NCI-H2196 treated with DMSO at 0.1 percent for 48 hours (cell line): ENCODE measurements around the gene CTIF.

ENCODE experiments used
- DNase-seq: peaks from one replicate; lab custom pipeline; 2025; ENCODE audit not compliant: unreplicated experiment; lab: John Stamatoyannopoulos, UW

The CTIF gene

DNA sequence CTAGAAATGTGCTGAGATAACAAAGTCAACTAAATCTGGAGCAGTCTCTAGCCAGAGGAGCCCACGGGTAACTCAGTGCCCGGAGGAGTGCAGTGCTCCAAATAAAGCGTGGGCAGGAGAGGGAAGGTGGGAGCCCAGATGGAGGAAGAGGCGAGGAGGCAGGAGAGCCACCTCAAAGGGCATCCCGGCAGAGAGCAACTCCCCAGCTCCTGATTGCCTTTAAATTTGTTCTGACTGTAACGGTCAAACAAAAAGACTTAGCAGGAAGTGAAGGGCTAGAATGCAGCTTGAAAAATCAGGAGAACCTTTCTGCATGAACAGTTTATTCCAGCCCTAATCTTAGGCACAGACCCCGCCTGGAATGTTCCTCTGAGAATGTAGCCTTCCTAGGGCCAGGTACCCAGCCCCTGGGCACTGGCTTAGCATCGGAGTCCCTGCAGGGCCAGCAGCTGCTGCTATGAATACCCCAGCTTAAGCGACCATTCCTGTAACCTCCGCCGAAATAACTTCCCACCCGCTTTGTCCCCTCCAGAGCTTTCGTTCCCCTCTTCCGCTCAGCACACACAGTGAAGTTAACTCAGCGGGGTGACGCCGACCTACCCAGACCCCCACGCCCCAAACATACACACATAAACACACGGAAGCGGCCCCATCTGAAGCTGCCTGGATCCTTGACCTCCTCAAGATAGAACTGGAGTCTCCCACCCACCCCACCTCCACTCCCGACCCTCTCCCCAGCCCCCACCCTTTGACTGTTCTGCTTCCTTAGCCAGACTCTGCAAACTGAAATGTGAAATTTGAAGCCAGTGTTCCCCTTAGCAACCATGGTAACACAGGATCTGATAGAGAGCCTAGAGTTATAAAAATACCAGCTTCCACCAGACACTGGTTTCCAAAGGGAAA is 288.7 kb downstream of the CTIF start:
- DNase-seq = peak; percentile 40

DNA sequence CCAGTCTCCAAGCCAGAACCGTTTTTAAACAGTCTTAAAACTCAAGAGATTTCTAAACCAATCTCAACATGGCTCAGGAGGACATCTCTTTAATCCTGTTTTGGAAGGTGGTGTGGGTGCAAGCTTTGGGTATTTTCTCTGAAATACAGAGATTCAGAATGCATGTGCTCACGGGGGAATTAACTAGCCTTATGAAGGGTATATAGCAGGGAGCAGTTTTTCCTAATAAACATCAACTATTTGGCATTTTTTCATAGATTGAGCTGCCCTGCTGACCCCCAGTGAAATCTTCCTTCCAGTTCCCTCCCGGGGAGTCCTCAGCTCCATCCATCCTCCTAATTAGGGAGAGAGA is 289.3 kb downstream of the CTIF start:
- DNase-seq = no peak

DNA sequence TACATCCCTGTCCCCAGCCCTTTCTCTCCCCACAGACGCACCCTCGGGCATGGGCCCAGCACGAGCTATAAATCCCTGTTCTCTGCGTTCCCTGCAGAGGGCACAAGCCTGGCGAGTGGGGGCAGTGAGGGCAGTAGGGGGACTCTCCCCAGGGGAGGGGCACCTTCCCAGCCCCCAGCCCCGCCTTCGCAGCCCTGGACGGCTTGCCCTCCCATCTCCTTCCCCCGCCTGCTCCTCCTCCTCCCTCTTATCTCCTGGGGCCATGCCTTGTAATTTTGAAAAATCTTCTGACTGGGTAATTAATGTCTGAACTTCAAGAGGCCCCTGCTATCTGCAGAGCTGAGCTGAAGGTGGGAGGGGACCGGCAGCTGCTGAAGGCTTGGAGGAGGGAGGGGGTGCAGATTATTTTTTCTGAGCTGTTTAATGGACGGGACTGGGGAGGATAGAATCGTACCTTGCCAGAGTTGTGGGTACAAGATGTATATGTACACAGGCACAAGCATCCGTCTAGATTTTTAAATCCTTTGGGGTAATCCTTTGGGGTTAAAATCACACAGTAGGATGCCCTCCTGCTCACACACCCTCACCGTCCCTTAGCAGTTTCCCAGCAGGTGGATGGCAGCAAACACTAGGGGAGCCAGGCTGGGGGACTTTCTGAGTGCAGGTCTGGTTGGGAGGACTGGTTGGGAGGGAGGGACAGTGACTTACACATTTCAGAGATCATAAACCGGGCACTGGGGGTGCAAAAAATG is 290.0 kb downstream of the CTIF start:
- DNase-seq = no peak

DNA sequence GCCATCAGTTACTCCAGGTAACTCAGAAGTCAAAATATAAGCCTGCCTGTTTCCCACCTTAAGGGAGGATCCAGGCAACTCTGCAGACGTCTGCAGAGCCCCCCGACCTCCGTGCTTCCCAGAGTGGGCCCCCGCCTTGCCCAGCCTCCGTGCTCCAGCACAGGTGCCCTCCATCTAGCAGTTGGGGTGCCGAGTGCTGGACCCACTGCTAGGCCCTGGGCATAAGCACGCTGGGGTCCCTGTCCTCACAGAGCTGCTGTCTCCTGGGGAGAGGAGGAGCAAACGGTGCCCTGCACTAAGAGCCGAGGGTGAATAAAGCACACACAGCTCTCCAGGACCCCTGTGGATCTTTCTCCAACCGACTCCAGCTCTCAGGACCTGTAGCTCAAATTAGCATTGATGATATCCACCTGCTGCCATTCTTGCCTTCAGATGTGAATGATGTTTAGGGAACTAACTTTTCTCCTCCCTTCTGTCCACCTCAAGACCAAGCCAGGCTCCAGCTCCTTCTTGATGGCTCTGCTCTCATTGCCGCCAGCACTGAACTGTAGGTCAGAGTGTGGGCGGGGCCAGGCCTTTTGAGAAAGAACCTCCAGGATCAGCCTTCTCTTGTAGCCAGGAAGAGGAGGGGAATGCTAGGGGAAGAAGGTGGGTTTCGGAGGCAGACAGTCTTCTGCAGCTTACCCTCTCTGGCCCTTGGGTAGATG is 290.8 kb downstream of the CTIF start:
- no peak for DNase-seq

DNA sequence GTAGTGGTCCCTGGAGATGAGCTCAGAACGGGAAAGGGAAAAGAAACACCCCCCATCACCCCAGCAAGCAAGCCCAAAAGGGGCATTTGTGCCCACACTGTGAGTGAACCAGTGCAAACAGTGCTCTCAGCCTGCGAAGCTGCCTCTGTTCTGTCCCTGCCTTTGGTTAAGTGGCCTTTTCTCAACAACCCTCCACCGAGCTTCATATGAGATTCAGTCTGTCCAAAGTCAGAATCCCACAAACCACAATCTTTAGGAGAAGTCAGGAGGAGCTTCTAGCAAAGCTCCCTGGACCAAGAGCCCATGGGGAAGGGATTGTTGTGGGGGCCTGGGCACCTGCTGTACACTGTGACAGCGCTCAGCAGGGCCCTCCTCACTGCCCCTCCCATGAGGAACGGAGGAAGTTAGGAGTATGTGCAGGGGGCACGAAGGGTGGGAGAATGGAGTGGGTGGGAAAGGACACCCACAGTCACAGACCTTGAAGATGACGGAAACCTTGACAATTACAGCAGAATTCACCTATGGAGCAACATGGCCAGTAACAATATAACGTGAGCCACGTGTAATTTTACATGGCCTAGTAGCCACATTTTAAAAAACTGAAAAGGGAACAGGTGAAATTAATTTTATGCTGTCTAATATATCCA is 292.4 kb downstream of the CTIF start:
- no peak for DNase-seq

DNA sequence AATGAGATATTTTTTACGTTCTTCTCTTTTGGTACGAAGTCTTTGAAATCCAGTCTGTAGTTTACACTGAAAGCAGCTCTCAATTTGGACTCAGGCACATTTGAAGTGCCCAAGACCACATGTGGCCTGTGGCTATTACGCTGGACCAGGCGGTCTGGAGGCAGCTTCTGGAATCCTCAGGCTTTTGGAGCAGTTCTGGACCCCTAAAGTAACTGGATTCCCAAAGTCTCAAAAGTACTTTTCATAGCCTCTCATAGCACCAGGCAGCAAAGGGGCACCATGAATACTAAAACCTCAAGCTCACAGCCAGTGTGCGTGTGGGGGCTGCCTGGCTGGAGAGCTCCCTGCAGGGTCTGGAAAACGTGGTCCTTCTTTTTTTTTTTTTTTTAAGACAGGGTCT is 293.0 kb downstream of the CTIF start:
- no peak for DNase-seq

DNA sequence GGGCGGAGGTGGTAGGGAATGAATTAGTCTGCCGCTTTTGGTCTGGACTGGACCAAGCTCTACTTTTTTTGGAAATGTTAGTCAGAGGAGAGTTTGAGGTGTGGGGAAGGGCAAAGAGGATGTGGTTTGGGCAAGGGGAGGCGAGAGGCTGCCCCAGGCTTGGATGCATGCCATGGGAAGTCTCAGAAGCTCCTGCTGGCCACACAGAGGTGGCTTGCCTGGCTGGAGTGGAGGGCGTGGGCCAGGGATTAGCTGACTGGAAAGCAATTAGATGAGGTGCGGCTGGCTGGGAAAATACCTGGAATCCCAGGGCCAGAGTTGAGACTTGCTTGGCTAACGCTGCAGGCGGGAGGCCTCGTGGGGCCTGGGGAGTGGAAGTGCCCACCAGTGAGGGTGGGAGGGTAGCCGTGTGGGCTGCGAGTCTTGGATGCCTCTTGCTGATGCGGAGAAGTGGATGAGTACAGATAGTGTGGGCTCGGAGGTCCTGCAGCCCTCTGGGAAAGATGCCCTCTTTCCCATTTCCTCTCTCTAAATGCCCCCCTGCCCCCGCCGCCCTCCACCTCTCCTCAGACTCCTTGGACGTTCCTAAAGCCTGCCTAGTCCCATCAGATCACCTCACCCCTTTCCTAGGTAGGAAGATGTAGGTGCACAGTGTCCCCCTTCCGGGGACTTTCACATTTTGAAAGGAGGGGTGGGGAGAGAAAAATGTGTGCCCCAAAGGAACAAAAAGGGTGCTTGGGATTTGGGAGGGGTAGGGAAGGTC is 294.3 kb downstream of the CTIF start:
- peak; percentile 51 for DNase-seq

DNA sequence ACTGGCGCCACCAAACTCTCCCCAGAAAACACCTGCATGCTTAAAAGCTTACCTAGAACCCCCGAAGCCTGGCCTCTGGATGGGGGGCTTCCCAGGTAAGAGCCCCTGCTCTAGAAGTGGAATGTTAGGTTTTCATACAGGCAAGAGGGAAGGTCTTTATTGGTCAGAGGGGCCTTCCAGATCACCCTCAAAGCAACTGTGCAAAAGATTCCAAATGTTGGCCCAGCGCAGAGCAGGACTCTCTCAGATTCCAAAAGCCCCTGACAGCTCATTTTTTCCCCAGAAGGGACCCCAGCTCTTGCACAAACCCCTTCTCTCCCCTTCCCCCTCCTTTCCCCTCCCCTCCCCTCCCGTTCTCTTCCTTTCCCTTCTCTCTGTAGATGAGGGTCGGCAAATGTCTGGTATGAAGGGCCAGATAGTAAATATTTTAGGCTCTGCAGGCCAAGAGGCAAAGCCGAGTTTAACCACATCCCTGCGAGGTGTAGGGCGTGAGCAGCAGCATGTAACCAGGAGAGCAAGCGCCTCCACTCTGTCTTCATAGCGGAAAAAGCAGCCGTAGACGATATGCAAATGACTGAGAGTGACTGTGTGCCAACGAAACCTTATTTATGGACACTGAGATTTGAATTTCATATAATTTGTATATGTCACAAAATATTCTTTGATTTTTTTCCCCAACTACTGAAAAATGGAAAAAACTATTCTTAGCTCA is 295.0 kb downstream of the CTIF start:
- no peak for DNase-seq

DNA sequence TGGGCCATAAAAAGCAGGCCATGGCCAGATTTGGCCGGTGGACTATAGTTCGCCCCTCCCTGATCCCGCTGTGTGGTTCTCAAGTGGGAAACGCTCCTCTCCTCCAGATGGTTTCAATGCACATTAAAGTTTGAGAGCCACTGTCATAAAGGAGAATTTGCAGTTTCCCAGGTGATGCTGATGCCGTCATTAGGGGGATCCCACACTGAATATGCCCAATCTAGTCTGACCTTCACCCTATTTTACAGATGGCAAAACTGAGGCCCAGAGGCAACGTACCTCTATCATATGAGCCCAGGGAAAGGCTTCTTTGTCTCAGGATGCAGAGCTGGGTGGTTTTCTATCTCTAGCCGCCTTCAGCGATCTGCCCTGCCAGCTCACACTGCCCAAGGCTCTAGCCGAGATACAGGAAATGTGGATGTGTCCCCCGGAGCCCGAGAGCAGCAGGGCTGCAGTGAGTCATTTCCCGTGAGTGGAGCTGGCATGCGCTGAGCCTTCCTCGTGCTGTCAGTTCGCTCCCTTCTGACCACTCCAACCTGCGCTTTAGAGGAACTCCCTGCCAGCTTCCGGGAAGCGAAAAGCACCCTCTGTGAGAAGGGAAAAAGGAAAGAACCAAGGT is 295.7 kb downstream of the CTIF start:
- DNase-seq = no peak

DNA sequence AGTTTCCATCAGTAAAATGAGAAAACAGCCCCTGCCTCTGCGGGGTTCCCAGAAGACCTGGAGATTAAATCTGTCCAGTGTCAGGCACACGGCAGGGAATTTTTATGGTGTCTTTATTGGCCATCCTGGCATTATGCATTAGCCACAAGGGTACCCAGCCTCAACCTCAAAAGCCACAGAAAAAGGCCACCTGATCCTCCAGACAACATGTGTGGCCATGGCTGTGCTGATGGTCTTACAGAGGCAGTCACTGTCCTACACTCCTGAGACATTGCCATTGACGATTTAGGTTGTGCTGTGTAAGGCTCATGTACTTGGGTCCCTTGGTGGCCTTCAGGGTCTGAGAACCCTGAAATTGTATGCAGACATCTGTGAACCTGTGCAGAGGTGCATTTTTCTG is 296.3 kb downstream of the CTIF start:
- no peak for DNase-seq

DNA sequence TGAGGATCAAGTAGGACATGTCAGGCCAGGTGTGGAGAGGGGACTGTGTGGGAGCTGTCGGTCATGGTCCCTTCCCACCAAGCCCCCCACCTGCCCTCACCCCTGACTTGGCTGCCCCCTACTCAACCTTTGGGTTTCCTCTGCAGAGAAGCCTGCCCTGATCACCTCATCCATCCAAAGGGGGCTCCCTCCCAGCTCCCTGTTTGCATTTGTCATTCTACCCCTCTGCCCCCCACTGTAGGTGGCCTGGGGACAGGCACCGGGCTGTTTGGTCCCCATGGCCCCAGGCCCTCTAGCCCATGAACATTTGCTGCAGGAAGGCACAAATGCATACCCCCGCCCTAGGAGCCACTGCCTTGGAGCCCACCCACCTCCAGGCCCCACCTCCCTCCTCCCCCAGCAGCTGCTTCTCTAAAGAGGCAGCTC is 296.9 kb downstream of the CTIF start:
- no peak for DNase-seq

DNA sequence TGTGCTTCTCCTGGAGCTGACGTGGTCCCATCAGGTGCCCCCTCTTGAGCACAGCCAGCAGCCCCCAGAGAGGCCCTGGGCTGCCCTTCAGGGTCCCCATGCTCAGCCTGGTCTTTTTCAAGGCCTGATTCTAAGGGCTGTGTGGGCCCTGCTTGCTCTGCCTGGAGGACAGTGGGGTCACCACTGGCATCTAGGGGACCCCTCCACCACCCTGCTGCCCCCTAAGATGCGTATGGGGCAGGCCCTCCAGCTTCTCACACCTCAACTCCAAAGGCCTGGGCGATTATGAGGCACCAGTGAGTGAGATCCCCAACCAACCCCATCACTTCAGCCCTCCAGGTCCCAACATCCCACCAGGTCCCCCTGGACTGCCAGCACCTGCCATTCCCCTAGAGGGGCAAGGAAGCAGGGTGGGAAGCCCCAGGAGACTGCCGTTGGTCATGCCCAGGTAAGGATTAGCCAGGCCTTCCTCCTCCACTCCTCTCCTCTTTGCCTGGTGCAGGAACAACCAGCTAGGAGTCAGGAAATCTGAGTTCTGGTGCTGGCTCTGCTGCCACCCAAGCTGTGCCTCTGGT is 297.5 kb downstream of the CTIF start:
- DNase-seq = no peak

DNA sequence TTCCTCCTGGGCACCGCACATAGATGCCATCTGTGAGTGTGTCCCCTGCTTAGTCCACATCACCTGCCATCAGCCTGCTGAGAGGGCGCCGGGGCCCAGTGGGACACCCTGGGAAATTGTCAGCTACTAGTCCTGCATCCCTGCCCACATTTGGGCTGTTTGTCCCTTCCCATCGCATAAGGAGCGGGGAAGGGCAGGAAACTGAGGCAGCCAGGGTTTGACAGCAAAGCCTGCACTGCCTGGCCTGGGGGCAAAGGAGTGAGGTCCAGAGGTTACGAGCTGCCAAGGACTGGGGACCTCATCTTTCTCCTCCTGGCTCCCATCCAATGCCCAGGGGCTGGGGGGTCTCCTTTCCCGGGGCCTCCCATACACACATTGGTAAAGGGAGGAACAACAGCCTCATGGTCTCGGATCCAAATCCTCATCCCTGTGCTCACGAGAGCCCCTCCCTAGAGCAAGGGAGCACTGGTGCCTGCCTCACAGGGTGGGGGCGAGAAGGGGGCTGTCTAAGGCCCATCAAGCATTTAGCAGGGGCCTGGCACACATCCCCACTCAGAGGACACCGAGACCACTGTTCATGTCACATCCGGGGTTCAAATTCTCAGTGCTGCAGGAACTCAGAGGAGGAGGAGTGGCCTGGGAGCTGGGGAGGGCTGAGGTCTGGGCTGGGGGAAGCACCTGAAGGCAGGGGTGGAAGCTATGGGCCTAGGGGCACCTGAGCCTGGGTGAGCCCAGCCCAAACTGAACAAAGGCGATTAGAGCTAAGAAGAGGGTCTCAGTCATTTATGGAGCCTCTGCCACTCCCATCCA is 298.2 kb downstream of the CTIF start:
- no peak for DNase-seq

DNA sequence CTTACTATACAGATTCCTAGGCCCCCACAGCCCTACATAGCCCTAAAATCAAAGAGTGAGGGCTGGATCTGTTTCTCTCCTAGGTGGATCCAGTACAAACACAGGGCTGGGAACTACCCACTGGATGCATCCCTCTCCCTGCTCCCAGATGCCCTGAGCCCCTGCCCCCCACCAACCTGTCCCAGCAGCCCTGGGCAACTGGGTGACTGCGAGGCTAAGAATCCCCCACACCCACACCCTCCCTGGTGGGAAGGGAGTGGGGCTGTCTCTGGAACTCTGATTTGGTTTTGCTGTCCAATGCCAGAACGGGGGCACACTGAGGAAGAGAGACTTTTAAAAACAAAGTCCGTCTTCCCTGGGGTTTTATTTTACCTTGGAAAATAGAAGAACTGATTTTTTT is 298.8 kb downstream of the CTIF start:
- DNase-seq = no peak

DNA sequence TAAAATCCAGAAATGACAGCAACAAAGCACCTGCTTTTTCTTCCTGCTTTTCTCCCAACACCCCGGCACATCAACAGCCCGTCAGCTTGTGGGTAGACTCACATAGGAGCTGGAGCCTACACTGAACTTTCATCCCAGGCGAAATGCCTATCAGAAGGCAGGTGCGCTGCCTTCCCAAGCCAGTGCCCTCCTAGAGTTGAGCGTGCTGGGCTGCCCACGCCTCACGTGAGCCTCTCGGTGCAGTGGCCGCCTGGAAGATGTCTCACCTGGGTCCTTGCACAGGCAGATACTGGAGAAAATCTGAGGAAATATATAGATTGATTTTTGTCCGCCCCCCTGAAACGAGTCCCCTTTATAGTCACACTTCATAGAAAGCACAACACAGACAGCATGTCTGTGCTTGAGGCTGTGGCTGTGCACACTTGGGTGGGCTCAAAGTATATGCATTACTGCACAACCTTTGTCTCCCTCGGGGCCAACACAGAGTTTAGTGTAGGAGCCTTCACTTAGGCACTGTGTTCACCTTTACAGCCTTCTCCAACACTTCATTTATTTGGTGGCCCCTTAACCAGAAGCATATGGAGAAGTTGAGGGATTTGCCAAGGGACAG is 299.4 kb downstream of the CTIF start:
- no peak for DNase-seq

DNA sequence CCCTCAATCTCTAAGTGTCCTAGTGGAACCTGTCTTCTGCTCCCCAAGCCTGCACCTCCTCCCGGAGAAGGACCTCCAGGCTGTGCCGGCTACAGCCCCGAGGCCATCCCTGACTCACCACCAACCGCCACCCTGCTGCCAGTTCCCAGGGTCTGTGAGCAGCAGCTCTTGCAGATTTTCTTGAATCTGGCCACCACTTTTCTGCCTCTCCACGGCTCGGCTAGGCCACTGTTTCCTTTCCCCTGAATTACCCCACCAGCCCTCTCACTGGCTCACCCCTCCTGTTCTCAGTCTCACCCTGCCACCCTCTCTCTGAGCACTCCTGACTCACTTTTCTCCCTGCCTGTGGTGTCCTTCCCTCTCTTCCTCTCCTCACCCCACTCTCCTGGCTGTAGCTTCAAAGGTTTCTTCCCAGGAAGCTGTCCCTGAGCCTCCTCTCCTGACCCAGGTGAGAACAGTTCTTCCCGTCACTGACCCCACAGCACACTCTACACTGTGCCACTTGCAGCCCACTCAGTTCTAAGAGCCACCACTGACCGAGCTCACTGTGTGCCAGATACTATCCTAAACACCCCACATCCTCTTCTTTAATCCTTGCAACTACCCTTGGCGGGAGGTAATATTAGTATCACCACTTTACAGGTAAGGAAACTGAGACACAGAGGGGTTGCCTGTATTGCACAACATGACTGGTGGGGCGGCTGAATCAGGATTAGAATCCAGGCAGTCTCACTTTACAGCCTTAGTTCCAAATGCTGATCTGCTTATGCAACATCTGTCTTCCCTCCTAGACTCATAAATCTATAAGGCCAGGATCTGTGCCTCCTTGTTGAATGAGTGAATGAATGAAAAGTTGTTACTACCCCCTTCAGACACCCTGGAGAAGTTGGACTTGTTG is 300.3 kb downstream of the CTIF start:
- DNase-seq = no peak
